ENCODE measurements around the gene MC1R.
A peak's percentile ranks its signal among the peaks of the same experiment; 100 is the strongest.

MC1R gene

GRCh38 chr16:89921702-89922476, 3.2 kb downstream of the MC1R start:
- Histone ChIP-seq H3K79me2 (no peaks in the 10 kb centered on the region), H3K9me3 (ENCODE audit: control insufficient read depth, low read length) (no peaks in the 10 kb centered on the region), H2AFZ (no peak overlapping the region), H3K27me3 (ENCODE audit: control insufficient read depth, insufficient read depth, low read length) (peaks cover 7% of the 10 kb centered on the region), H3K27ac (peak overlapping the region; percentile 22), H3K4me2 (ENCODE audit: low read length) (no peak overlapping the region), H3K4me3 (ENCODE audit: low read depth, low read length) (no peak overlapping the region), H3K9ac (no peak overlapping the region), H3K36me3 (ENCODE audit: control insufficient read depth, insufficient read depth, low read length) (no peaks in the 10 kb centered on the region), H3K4me1 (peaks cover 19% of the 10 kb centered on the region)
- no peak for TF ChIP-seq CTCF (IDR thresholded peaks at IDR 0.05)

GRCh38 chr16:89922477-89922883, 3.8 kb downstream of the MC1R start:
- Histone ChIP-seq H3K79me2 (no peaks in the 10 kb centered on the region), H3K36me3 (ENCODE audit: control insufficient read depth, insufficient read depth, low read length) (no peaks in the 10 kb centered on the region), H2AFZ (peak overlapping the region; percentile 80), H3K9ac (no peak overlapping the region), H3K27ac (no peak overlapping the region), H3K4me2 (ENCODE audit: low read length) (peak overlapping the region; percentile 37), H3K9me3 (ENCODE audit: control insufficient read depth, low read length) (no peaks in the 10 kb centered on the region), H3K4me1 (peaks cover 19% of the 10 kb centered on the region), H3K4me3 (ENCODE audit: low read depth, low read length) (peak overlapping the region; percentile 33), H3K27me3 (ENCODE audit: control insufficient read depth, insufficient read depth, low read length) (peaks cover 7% of the 10 kb centered on the region)
- TF ChIP-seq CTCF (IDR thresholded peaks at IDR 0.05), result no peak

- Histone ChIP-seq H3K27ac (no peak within 1 kb of the TSS), H3K79me2 (no peaks in the 10 kb centered on the region), H3K9me3 (ENCODE audit: control insufficient read depth, low read length) (no peaks in the 10 kb centered on the region), H3K4me1 (peaks cover 17% of the 10 kb centered on the region), H3K27me3 (ENCODE audit: control insufficient read depth, insufficient read depth, low read length) (peaks cover 7% of the 10 kb centered on the region), H3K36me3 (ENCODE audit: control insufficient read depth, insufficient read depth, low read length) (no peaks in the 10 kb centered on the region), H3K9ac (no peak within 1 kb of the TSS), H2AFZ (peak within 1 kb of the TSS; percentile 80), H3K4me3 (ENCODE audit: low read depth, low read length) (peak within 1 kb of the TSS; percentile 33), H3K4me2 (ENCODE audit: low read length) (peak within 1 kb of the TSS; percentile 37)
- TF ChIP-seq CTCF (IDR thresholded peaks at IDR 0.05), result no peak
Observed at GRCh38 chr16:89922884-89923639, 4.4 kb downstream of the MC1R start, which contains the start of gene TUBB3. TUBB3 (plus strand) TSS chr16:89923342; CDS start chr16:89923402, 60 bp downstream.

- Histone ChIP-seq H3K9ac (no peak overlapping the region), H3K79me2 (no peaks in the 10 kb centered on the region), H3K4me3 (ENCODE audit: low read depth, low read length) (no peak overlapping the region), H3K36me3 (ENCODE audit: control insufficient read depth, insufficient read depth, low read length) (no peaks in the 10 kb centered on the region), H3K4me1 (peaks cover 10% of the 10 kb centered on the region), H3K27ac (no peak overlapping the region), H3K4me2 (ENCODE audit: low read length) (peak overlapping the region; percentile 11), H2AFZ (peak overlapping the region; percentile 67), H3K27me3 (ENCODE audit: control insufficient read depth, insufficient read depth, low read length) (peaks cover 7% of the 10 kb centered on the region), H3K9me3 (ENCODE audit: control insufficient read depth, low read length) (no peaks in the 10 kb centered on the region)
- TF ChIP-seq CTCF (IDR thresholded peaks at IDR 0.05), result no peak
Observed at GRCh38 chr16:89923640-89924296, 5.1 kb downstream of the MC1R start.
